ENCODE data around the gene ACTL10. TPM values are rescaled to one million over a fixed set of nuclear protein-coding genes. Genes with fewer than 3 reads are reported as not detected.
A peak's percentile ranks its signal among the peaks of the same experiment; 100 is the strongest.

ACTL10 gene
- total and polyA plus RNA-seq, 2 of the 13 experiments (the other 11 are each of a cell fraction or from before 2014, with no cell fraction given), result not detected

- TF ChIP-seq ZNF782 (CRISPR knock-in tag; IDR thresholded peaks at IDR 0.05; ENCODE audit: borderline replicate concordance) (no peak), JUND (CRISPR knock-in tag; IDR thresholded peaks at IDR 0.05) (0 out of 2 replicates have a peak, but pooled peaks have one; percentile 38), KDM4B (CRISPR knock-in tag; IDR thresholded peaks at IDR 0.05) (no peak), ZFP62 (CRISPR knock-in tag; IDR thresholded peaks at IDR 0.05) (no peak), ARID3A (IDR thresholded peaks at IDR 0.05; ENCODE audit: low read depth, low read length) (no peak), ATF6 (CRISPR knock-in tag; conservative IDR thresholded peaks at IDR 0.05) (no peak), ATAD3A (CRISPR knock-in tag; IDR thresholded peaks at IDR 0.05) (no peak), CBX5 (CRISPR knock-in tag; IDR thresholded peaks at IDR 0.05; ENCODE audit: borderline replicate concordance) (no peak), HNRNPH1 (optimal IDR thresholded peaks at IDR 0.05; ENCODE audit: low read depth, low read length) (no peak), CENPX (CRISPR knock-in tag; IDR thresholded peaks at IDR 0.05) (no peak), NFYC (CRISPR knock-in tag; IDR thresholded peaks at IDR 0.05) (0 out of 2 replicates have a peak, but pooled peaks have one; percentile 12), ZNF530 (CRISPR knock-in tag; IDR thresholded peaks at IDR 0.05; ENCODE audit: low read depth) (no peak), TBL1XR1 (IDR thresholded peaks at IDR 0.05; ENCODE audit: borderline replicate concordance, low read length, partially characterized antibody) (no peak), MED8 (CRISPR knock-in tag; IDR thresholded peaks at IDR 0.05; ENCODE audit: insufficient replicate concordance) (no peak), POLR2G (IDR thresholded peaks at IDR 0.05; ENCODE audit: low read depth, low read length) (no peak), DBP (CRISPR knock-in tag; IDR thresholded peaks at IDR 0.05; ENCODE audit: not compliant biosample characterization) (no peak), RFX5 (IDR thresholded peaks at IDR 0.05; ENCODE audit: low read depth, low read length) (no peak), HOXA7 (CRISPR knock-in tag; IDR thresholded peaks at IDR 0.05) (no peak), NBN (conservative IDR thresholded peaks at IDR 0.05) (no peak), RFXANK (CRISPR knock-in tag; IDR thresholded peaks at IDR 0.05) (no peak), PHF5A (CRISPR knock-in tag; IDR thresholded peaks at IDR 0.05; ENCODE audit: low read depth, unreplicated experiment) (no peak), ZNF124 (CRISPR knock-in tag; IDR thresholded peaks at IDR 0.05) (no peak), NR2F1 (CRISPR knock-in tag; IDR thresholded peaks at IDR 0.05) (no peak), HNRNPUL1 (IDR thresholded peaks at IDR 0.05; ENCODE audit: low read depth, low read length) (no peak), ZNF598 (CRISPR knock-in tag; IDR thresholded peaks at IDR 0.05; ENCODE audit: borderline replicate concordance) (no peak), ZC3H13 (CRISPR knock-in tag; IDR thresholded peaks at IDR 0.05) (no peak), PHB2 (IDR thresholded peaks at IDR 0.05; ENCODE audit: partially characterized antibody) (no peak), IKZF5 (CRISPR knock-in tag; IDR thresholded peaks at IDR 0.05) (no peak)
These were observed 22.2 kb downstream of the ACTL10 start (continued) for GRCh38 chr20:33688938-33689424.
